Activated CD8-positive, alpha-beta memory T cell treated with anti-CD3 and anti-CD28 coated beads, Interleukin-2, amount 10 ng/mL, durations not matched to agents 7 days and 5 days (primary cell): Measurements from ENCODE around the gene BMP6. TPM values are rescaled to one million over a fixed set of nuclear protein-coding genes. Genes with fewer than 3 reads are reported as not detected.

ENCODE experiments used
- ATAC-seq: fragments of 150-1000 bp; cut with Tn5 transposase; one replicate; pipeline ENCODE4 v1.10.0; 2021; ENCODE audit warnings: moderate library complexity
- CTCF ChIA-PET: fragments of 350-600 bp; sonication (Branson Sonifier 250); formaldehyde crosslinking; loops from one replicate; lab custom pipeline; 2021; ENCODE audit warnings: antibody characterized with exemption; lab: Charles Lee
- DNase-seq: peaks from one replicate; pipeline ENCODE4 v3.0.0-alpha.2; 2020
- H3K27ac Mint-ChIP-seq: one replicate; pipeline ENCODE4 v1.8.0; 2021; ENCODE audit warnings: mild to moderate bottlenecking, mixed read lengths
- H3K27me3 Mint-ChIP-seq: one replicate; pipeline ENCODE4 v1.8.0; 2021; ENCODE audit warnings: mixed read lengths
- H3K36me3 Mint-ChIP-seq: one replicate; pipeline ENCODE4 v1.8.0; 2021; ENCODE audit warnings: mild to moderate bottlenecking, mixed read lengths
- H3K4me1 Mint-ChIP-seq: one replicate; pipeline ENCODE4 v1.8.0; 2021; ENCODE audit warnings: mixed read lengths
- H3K4me3 Mint-ChIP-seq: one replicate; pipeline ENCODE4 v1.8.0; 2021; ENCODE audit warnings: mild to moderate bottlenecking, moderate library complexity, mixed read lengths
- H3K9me3 Mint-ChIP-seq: one replicate; pipeline ENCODE4 v1.8.0; 2022; ENCODE audit warnings: low read depth, mixed read lengths
- total RNA-seq, 2 experiments: library from RNA; stranded (reverse); gene quantifications; one replicate each; pipeline ENCODE4 v1.2.3, GENCODE V29; 2021

The BMP6 gene
- total RNA-seq: not detected

GRCh38 chr6:7725849-7726415 is at the start of gene BMP6:
Gene BMP6 (plus strand): TSS chr6:7726099. CDS start chr6:7726956, 857 bp downstream.
- ATAC-seq (peak; percentile 87), DNase-seq (peak; percentile 74)
- Mint-ChIP-seq H3K27ac (no peak within 1 kb of the TSS), H3K9me3 (no peaks in the 10 kb centered on the region), H3K36me3 (no peaks in the 10 kb centered on the region), H3K27me3 (peaks cover 80% of the 10 kb centered on the region), H3K4me1 (peaks cover 13% of the 10 kb centered on the region), H3K4me3 (peak within 1 kb of the TSS; percentile 65)
- CTCF ChIA-PET: interaction anchor here (1.2 to 3.6 kb wide), 2 partner anchors 19 to 493 kb away, joined by 3 to 12 read pairs; no protein-coding TSS in a partner anchor

- ATAC-seq: no peak
- no peak for DNase-seq
- CTCF ChIA-PET: no interaction called here
- Mint-ChIP-seq H3K4me3 (no peak overlapping the region), H3K9me3 (no peaks in the 10 kb centered on the region), H3K36me3 (no peaks in the 10 kb centered on the region), H3K4me1 (no peaks in the 10 kb centered on the region), H3K27ac (no peak overlapping the region), H3K27me3 (peaks cover 10% of the 10 kb centered on the region)
Observed at GRCh38 chr6:7677229-7677628, 48.7 kb upstream of the BMP6 start.

DNA sequence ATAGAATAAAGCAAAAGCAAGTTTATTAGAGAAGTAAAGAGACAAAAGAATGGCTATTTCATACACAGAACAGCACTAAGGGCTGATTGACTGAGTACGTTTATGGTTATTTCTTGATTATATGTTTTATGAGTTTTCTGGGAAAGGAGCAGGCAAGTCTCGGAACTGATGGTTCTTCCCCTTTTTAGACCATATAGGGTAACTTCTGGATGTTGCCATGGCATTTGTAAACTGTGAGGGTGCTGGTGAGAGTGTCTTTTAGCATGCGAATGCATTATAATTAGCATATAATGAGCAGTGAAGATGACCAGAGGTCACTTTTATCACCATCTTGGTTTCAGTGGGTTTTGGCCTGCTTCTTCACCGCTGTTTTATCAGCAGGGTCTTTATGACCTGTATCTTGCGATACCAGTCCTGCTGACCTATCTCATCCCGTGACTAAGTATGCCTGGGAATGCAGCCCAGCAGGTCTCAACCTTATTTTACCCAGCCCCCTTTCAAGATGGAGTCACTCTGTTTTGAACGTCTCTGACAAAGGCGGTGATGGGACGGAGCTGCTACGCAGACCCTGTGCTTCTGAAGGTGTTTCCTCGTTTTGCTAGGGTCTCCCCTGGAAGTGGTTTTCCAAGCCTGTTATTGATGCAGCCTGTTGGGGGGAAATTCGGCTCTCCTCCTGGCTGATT is 45.4 kb upstream of the BMP6 start:
- no peaks in the 10 kb centered on the region for H3K36me3 Mint-ChIP-seq

DNA sequence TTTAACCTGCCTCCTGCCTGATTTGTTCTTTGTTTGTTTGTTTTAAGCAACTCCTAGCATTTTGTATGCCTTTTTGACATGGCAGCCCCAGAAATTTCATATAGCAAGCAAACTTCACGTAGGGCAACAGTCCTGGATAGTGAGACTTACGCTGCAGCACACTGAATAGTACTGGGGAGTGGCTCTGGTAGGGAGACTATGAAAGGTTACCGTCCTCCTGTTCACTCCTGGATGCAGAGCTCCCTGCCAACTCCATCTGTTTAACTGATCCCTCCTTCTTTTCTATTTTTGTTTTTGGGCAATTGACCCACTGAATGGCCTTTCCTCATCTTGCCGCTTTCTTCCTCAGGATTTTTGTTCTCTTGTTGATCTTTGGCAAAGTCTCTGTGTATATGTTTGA is 44.5 kb upstream of the BMP6 start:
- CTCF ChIA-PET: no interaction called here
- no peak overlapping the region for H3K27ac Mint-ChIP-seq
- H3K4me3 Mint-ChIP-seq: no peak overlapping the region
- DNase-seq (no peak), ATAC-seq (no peak)
- H3K4me1 Mint-ChIP-seq: no peaks in the 10 kb centered on the region
- H3K9me3 Mint-ChIP-seq: no peaks in the 10 kb centered on the region
- peaks cover 15% of the 10 kb centered on the region for H3K27me3 Mint-ChIP-seq
- H3K36me3 Mint-ChIP-seq: no peaks in the 10 kb centered on the region

More for the DNA sequence above, 45.4 kb upstream of the BMP6 start:
- ATAC-seq: no peak
- peaks cover 15% of the 10 kb centered on the region for H3K27me3 Mint-ChIP-seq
- H3K27ac Mint-ChIP-seq: no peak overlapping the region
- CTCF ChIA-PET: no interaction called here
- H3K9me3 Mint-ChIP-seq: no peaks in the 10 kb centered on the region
- H3K4me3 Mint-ChIP-seq: no peak overlapping the region
- no peak for DNase-seq
- H3K4me1 Mint-ChIP-seq: no peaks in the 10 kb centered on the region

DNA sequence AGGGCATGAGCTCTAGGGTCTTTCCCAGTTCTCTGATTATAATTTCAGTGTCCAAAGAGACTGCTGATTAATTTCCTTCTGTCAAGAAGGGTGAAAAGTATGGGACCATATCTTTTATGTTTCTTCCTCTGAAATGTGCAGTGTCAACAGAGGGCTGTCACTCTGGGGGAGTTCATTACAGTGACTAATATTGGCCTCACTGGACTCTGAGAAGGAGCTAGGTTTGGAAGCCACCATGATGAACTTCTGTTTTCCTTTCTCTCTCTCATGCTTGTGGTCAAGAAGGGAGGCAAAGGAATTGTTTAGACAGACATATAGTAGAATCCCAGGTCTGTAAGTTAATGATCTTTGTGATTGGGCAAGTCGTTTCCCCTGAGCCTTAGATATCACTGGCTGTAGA is 41.8 kb upstream of the BMP6 start:
- no peaks in the 10 kb centered on the region for H3K4me1 Mint-ChIP-seq
- peaks cover 30% of the 10 kb centered on the region for H3K27me3 Mint-ChIP-seq
- no peak overlapping the region for H3K4me3 Mint-ChIP-seq
- H3K9me3 Mint-ChIP-seq: no peaks in the 10 kb centered on the region
- no peaks in the 10 kb centered on the region for H3K36me3 Mint-ChIP-seq
- CTCF ChIA-PET: no interaction called here
- H3K27ac Mint-ChIP-seq: no peak overlapping the region
- ATAC-seq (no peak), DNase-seq (no peak)

DNA sequence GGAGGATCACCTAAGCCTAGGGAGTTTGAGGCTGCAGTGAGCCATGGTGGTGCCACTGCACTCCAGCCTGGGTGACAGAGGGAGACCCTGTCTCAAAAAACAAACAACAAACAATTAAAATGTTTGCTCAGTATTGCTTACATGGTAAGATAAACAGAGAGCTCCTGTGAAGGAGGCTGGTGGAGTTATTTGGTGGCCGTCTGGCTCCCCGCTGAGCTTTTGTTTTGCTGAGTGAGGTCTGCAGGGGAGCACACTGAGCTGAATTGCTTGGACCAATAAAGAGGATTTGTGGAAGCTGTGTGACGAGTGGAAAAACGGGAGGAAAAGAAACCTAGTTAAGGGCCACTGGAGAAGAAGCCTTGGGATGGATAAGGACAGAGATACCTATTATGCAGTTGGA is 41.1 kb upstream of the BMP6 start:
- H3K27me3 Mint-ChIP-seq: peaks cover 35% of the 10 kb centered on the region
- DNase-seq: no peak
- H3K4me1 Mint-ChIP-seq: no peaks in the 10 kb centered on the region
- no peaks in the 10 kb centered on the region for H3K36me3 Mint-ChIP-seq
- H3K9me3 Mint-ChIP-seq: no peaks in the 10 kb centered on the region
- CTCF ChIA-PET: no interaction called here
- H3K27ac Mint-ChIP-seq: no peak overlapping the region
- H3K4me3 Mint-ChIP-seq: no peak overlapping the region
- ATAC-seq: no peak

GRCh38 chr6:7685276-7685675 is 40.6 kb upstream of the BMP6 start:
- ATAC-seq (no peak), DNase-seq (no peak)
- Mint-ChIP-seq H3K4me3 (no peak overlapping the region), H3K27me3 (peaks cover 38% of the 10 kb centered on the region), H3K9me3 (no peaks in the 10 kb centered on the region), H3K36me3 (no peaks in the 10 kb centered on the region), H3K27ac (no peak overlapping the region), H3K4me1 (no peaks in the 10 kb centered on the region)
- CTCF ChIA-PET: no interaction called here

DNA sequence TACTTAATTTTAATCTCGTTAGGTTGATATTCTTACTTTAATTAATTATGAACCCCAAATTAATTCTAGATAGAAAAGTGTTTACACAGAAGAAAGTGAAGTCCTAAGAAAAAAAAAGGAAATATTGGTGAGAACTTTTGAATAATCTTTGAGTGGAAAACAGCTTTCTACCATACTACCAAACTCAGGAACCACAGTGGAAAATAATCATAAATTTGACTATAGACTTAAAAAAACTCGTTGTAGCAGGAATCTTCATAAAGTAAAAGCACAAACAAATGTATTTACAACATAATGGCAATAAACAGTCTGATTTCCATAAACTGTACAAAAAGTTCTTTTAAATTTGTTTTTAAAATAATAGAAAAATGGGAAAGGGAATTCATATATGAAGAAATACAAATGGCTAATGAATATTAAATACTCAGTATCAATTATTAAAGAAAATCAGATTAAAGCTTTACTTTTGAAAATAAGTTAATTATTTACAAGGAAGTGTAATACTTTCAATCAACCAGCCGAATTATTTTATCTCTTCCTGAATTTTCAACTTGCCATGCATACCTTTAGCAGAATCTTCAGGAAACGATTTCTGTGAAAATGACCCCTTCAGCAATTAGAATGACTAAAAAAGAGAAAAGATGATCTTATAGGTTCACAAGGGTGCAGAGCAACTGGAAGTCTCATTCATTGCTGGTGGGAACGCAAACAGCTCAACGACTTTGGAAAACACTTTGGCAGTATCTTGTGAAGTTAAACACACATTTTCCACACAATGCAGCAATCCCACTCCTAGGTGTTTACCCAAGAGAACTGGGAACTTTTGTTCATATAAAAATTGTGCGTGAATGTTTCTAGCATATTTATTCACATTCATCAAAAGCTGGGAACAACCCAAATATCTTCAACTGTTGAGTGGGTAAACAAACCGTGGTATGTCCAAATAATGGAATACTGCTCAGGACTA is 38.5 kb upstream of the BMP6 start:
- Mint-ChIP-seq H3K4me3 (no peak overlapping the region), H3K27me3 (peaks cover 41% of the 10 kb centered on the region), H3K36me3 (no peaks in the 10 kb centered on the region), H3K9me3 (no peaks in the 10 kb centered on the region), H3K27ac (no peak overlapping the region), H3K4me1 (no peaks in the 10 kb centered on the region)
- CTCF ChIA-PET: no interaction called here
- ATAC-seq (no peak), DNase-seq (no peak)

DNA sequence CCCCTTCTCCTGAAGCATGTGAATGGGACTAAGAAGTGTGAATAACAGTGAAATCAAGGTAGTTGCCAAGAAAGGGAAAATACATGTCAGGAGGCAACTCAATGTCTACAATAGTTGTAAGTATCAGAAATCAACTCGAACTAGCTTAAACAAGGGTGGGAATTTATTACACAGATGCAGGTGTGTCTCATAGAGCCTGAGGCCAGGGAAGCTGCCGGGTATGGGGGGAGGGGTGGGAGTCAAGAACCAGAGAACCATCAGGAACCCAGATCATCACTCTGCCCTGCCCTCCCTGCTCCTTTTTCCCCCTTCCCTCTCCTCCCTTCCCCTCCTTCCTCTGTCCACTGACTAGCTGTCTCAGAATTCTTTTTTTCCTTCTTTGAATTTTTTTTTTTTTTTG is 34.9 kb upstream of the BMP6 start:
- Mint-ChIP-seq H3K27me3 (peaks cover 31% of the 10 kb centered on the region), H3K9me3 (no peaks in the 10 kb centered on the region), H3K36me3 (no peaks in the 10 kb centered on the region), H3K4me1 (no peaks in the 10 kb centered on the region), H3K4me3 (no peak overlapping the region), H3K27ac (no peak overlapping the region)
- CTCF ChIA-PET: no interaction called here
- DNase-seq (no peak), ATAC-seq (no peak)

GRCh38 chr6:7691675-7692452 is 34.0 kb upstream of the BMP6 start:
- no peak overlapping the region for H3K27ac Mint-ChIP-seq
- H3K9me3 Mint-ChIP-seq: no peaks in the 10 kb centered on the region
- CTCF ChIA-PET: no interaction called here
- H3K36me3 Mint-ChIP-seq: no peaks in the 10 kb centered on the region
- ATAC-seq (peak; percentile 27), DNase-seq (no peak)
- H3K27me3 Mint-ChIP-seq: peaks cover 31% of the 10 kb centered on the region
- H3K4me3 Mint-ChIP-seq: no peak overlapping the region
- no peaks in the 10 kb centered on the region for H3K4me1 Mint-ChIP-seq

DNA sequence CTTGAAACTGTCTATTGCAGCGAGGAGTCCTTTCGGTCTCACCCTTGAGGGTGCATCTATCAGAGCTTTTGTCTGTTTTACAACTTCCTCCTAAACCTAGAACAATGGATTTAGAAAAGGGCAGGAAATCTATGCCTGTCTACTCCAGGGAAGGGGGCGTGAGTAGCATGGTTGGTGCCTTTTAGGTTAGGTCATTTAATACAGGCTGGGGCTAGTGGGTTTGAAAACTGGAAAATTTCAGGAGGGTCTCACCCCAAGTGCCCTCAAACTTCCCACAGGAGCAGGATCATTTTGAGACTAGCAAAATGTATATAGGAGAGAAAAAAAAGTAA is 33.5 kb upstream of the BMP6 start:
- no peaks in the 10 kb centered on the region for H3K4me1 Mint-ChIP-seq

GRCh38 chr6:7693827-7694226 is 32.1 kb upstream of the BMP6 start:
- H3K9me3 Mint-ChIP-seq: no peaks in the 10 kb centered on the region
- H3K36me3 Mint-ChIP-seq: no peaks in the 10 kb centered on the region
- H3K4me1 Mint-ChIP-seq: peaks cover 1% of the 10 kb centered on the region
- no peak for ATAC-seq
- no peak overlapping the region for H3K27ac Mint-ChIP-seq
- no peak overlapping the region for H3K4me3 Mint-ChIP-seq
- CTCF ChIA-PET: no interaction called here
- DNase-seq: no peak
- H3K27me3 Mint-ChIP-seq: peaks cover 35% of the 10 kb centered on the region

More for the DNA sequence above, 33.5 kb upstream of the BMP6 start:
- DNase-seq (no peak), ATAC-seq (no peak)
- H3K36me3 Mint-ChIP-seq: no peaks in the 10 kb centered on the region
- no peaks in the 10 kb centered on the region for H3K9me3 Mint-ChIP-seq
- H3K27ac Mint-ChIP-seq: no peak overlapping the region
- H3K27me3 Mint-ChIP-seq: peaks cover 35% of the 10 kb centered on the region
- no peak overlapping the region for H3K4me3 Mint-ChIP-seq
- CTCF ChIA-PET: no interaction called here

DNA sequence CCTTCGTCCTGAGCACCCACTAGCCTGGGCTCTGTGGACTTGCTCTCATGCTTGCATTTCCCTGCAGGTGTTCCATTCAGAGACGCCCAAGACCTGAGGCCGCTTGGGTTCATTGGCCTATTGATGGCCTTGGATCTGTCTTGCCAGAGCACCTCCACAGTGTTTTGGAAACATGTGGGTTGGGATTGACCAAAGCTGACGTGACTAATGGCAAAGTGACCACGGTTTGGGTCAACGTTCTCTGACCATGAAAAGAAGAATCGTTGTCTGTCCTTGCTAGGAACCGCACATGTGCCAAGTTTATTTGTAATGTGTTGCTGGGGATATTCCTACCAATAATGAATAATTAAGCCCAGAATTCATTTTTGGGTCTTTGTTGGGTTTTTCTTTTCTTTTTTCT is 29.8 kb upstream of the BMP6 start:
- CTCF ChIA-PET: no interaction called here
- Mint-ChIP-seq H3K36me3 (no peaks in the 10 kb centered on the region), H3K4me3 (no peak overlapping the region), H3K4me1 (peaks cover 1% of the 10 kb centered on the region), H3K27ac (no peak overlapping the region), H3K9me3 (no peaks in the 10 kb centered on the region), H3K27me3 (peaks cover 23% of the 10 kb centered on the region)
- no peak for ATAC-seq
- no peak for DNase-seq
